ENCODE data around the gene NTNG1.

Gene NTNG1

DNA sequence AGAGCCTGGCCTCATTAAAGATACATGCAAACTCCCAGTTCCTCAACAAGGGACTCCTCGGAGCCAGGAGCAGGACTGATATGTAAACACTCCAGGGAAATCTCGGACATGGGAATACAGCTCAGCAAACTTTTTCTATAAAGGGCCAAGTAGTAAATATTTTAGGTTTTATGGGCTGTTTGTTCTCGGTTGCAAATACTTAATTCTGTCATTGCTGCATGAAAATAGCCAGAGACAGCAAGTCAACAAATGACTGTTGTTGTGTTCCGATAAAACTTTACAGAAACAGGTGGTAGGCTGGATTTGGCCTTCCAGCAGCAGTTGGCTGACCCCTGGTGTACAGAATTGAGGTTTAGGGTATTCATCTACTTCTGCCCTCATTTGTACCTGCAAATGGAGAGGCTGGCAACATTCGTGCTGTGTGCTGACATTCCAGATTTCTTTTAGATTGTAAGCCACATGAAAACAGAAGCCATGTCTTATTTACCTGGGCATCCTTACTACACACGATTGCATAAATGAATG, 360.3 kb downstream of the NTNG1 start:
- no peak for DNase-seq (ENCODE audit: low read depth, low spot score)

DNA sequence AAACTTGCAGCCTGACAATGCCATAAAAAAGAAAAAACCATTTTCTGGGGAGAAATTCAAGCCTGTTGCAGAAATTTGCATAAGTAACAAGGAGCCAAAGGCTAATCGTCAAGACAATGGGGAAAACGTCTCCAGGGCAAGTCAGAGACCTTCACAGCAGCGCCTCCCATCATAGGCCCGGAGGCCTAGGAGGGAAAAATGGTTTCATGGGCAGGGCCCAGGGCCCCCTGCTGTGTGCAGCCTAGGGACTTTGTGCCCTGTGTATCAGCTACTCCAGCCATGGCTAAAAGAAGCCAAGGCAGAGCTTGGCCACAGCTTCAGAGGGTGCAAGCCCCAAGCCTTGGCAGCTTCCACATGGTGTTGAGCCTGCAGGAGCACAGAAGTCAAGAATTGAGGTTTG, 369.5 kb downstream of the NTNG1 start:
- no peak for DNase-seq (ENCODE audit: low read depth, low spot score)

DNA sequence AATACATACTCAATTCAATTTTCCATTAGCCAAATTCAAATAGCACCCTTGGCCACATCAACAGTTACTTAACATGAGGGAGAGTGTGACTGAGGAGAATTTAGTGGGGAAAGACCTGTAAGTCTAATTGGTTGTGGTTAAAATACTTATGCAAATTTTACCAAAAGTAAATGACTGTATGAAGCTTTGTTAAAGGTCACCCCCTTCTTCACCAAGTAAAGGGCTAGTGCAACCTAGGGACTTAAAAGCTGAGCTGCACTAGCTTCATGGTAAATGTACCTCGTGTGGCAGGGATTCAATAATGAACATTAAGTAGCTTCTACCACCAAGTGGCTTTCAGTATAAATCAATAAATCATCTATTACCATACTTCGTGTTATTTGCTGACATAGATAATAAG, 372.0 kb downstream of the NTNG1 start:
- DNase-seq (ENCODE audit: low read depth, low spot score) = no peak

DNA sequence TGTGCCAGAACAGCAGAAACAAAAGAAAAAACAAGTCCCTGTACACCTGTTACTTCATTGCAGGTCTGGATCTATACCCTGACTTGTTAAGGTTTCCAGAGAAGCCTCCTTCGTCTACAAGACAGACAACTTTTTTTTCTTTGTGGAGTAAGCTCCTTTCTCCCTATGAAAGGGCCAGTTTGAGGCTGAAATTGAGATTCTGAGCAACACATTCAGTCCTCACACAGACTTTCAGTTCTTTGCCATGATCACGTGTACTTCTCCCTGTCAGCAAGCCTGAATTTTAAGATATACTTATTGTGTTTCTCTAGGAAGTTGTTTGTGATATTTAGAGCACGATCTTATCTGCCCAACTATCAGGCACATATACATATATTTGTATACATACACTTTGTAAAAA, 374.0 kb downstream of the NTNG1 start:
- no peak for DNase-seq (ENCODE audit: low read depth, low spot score)

DNA sequence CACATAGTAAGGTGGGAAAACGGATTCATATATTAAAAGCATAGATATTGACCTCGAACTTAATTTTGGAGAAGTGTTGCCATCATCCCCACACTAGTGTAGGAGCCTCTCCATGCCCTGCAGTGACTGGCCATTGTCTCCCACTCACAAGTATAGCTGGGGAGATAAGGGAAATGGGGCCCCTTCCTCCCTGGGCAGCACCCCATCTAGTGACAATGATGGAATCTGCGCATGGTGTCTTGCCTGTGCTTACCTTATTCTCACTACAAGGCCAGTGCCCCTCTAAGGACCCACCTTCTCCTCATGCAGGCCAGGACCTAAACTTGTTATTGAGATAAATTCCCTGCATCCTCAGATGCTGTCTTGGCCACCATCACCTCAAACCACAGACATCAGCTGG, 374.9 kb downstream of the NTNG1 start:
- DNase-seq (ENCODE audit: low read depth, low spot score) = no peak

DNA sequence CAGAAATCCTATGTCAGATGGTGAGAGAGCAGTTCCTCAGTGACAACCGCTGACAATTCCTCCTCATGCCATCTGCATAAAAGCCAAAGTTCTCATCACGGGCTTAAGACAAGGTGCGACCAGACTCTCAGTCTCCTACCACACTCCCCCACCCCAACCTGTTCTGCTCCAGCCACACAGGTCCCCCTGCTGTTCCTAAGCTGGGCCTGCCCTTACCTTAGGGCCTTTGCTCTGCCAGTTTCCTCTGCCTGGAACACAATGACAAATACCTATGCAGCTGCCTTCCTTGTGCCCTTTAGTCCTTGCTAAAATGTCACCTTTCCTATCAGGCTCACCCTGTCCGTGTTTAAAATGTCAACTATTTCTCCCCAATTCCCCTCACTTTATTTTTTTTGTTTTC, 382.2 kb downstream of the NTNG1 start:
- DNase-seq (ENCODE audit: low read depth, low spot score) = no peak

DNA sequence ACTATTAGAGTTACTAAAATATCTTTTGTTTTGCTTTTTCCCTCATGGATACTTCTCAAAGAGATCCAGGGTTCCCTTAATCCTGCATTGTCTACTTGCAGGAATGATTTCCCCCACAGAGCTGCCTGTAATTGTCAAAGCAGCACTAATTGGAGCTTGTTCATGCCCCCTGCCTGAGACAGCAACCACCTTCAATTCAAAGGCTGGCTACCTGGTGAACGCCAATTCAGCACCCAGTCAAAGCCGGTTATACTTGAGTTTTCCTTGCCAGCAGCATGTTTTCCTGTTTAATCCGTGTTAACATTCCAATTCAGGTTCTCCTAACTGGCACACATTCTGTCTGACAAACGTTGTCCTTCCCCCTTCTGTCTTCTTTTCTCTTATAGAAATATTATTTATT, 382.9 kb downstream of the NTNG1 start:
- DNase-seq (ENCODE audit: low read depth, low spot score) = no peak

DNA sequence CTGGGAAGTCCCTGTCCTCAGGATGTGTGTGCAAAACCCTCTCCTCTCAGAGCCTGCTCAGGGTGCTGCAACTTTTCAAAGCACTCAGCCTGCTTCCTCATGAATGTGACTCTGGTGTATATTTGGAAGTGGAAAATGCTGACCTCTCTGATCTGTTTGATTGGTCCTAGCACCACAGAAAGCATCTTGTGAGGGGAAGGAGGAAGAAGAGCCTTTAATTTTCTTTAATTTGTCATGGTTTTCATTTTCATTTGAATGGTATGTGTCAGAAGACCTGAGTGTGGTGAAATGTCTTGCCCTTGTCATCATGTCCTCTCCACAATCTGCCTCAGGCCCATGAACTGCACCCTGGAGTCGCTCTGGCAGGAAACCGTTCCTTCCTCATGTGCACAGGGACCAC, 383.5 kb downstream of the NTNG1 start:
- no peak for DNase-seq (ENCODE audit: low read depth, low spot score)

DNA sequence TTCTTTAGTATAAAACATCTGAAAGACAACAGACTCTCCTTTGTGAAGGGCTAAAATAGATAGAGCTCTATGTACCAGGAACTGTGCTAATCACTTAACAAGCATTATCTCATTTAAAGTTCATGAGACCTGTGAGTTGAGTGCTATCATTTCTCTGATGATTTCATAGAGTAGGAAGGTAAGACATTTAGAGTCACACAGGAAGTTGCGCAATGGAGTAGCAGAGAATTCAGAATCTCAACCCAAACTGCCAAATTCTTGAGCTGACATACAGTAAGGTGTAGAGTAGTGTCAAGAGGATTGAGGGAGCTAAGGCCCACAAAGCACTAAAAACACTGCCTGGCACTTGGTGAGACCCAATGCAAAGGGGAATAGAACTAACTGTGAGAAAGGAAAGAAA, 384.3 kb downstream of the NTNG1 start:
- no peak for DNase-seq (ENCODE audit: low read depth, low spot score)

DNA sequence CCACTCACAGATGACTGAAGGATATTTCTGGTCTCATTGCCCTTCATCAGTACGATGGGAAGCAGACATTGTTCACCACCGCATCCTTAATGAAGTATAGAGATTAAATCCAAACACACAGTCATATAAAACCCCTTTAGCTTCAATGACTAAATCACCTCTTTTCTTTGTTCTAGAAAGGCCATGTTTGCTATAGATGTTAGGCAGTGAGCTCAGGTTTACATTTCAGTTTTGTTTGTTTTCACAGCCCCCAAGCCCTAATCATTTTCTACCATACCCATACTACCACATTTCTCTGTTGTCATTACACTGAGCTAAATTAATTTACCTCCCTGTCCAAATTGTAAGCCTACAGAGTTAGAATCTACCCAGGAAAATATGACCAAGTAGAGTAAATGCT, 385.1 kb downstream of the NTNG1 start:
- no peak for DNase-seq (ENCODE audit: low read depth, low spot score)

DNA sequence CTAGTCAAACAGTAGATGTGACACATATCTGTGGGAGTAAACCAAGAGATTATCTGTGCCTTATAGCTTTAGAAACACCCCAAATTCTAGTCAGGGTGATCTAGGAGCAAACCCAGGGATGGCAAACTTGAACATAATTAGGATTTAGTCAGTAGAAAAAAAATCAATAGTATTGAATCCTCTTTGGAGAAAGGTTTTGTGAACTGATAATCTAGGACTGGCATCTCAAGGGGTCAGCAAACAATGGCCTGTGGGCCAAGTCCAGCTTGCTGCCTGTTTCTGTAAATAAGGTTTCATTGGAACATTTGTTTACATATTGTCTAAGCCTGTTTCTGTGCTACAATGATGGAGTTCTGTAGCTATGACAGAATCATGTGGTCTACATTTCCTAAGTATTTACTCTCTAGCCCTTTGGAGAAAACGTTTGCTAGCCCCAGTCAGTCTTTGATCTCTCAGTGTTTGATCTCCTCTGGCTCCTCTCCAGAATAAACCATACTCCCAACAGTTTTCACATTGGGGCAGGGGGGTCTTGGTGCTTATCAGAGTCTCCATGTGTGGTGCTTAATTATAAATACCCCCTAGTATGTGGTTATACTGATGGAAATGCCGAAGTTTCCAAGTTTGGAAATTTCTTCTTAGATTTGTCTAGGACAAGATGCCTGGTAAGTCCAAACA, 385.8 kb downstream of the NTNG1 start:
- no peak for DNase-seq (ENCODE audit: low read depth, low spot score)

DNA sequence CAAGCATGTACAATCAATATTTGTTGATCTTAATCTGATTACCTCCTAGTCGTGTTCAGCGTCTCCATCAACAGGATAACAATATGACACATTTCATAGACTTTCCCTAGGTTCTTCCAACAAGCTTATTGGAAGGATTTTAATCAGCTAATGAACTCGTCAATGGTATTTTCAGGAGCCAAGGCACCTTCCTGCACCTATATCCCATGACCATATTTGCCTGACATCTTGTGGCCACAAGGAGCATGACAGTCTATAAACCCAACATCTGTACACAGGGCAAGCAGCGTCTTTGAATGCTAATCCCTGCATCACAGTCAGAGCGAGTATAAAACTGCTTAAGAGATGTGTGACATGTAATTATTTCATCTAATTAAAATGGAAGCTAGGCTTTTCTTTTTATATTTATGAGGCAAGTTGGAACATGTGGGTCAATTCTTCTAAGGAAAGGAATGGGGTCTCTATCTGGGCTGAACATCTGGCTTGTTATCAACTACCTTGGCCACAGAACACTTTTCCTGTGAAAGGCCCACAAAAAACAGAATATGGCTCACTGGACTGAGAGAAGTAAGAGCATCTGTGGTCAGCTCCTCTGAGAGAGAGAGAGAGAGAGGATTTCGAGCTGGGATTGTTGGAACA, 388.8 kb downstream of the NTNG1 start:
- DNase-seq (ENCODE audit: low read depth, low spot score) = no peak

DNA sequence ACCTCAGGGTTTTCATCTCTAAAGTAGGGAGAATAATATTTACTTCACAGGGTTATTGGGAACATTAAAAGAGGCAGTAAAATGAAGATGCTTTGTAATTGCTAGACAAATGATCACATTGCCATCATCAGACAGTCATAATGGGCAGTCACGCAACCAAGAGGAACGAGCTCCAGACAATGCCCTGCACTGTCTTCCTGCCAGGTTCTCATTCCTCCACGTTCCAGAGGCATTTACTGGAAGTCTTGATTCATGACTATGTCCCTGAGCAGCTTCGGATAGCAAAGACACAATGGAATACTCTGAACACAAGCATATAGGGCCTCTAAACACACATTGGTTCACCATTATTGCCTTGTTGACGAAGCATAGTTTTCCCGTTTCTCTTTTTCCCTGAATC, 389.7 kb downstream of the NTNG1 start:
- DNase-seq (ENCODE audit: low read depth, low spot score) = no peak

DNA sequence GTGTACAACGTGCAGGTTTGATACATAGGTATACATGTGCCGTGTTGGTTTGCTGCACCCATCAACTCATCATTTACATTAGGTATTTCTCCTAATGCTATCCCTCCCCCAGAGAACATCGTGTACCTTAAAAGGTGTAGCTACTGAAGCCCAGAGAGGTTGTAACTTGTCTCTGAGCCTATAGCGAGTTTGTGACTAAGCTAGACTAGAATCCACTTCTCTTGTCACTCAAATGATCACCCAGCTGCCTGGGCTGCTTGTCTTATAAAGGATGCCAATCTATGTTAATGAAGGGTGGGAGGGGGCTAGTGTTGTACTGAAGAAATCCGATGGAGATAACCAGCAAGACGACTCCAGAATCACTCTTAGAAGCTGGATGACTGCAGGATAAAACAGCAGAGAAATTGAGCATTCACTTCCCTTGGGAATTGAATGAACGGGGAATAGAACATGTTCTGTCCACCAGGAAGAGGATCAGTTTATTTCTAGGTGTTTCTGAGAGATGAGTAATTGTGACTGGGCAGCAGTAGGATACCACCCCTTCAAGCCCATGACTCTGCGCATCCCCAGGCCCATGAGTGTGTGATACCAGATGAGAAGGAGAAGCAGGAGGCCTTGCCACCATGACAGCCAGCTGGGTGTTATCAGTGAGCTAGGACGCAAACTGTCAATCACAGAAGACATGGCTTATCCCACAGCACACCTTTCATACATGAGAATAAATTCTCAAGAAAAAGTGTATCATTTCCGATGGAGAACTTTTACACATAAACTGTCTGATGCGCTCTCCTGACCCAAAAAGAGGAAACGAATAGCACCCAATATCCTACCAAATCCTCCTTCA, 390.4 kb downstream of the NTNG1 start:
- DNase-seq (ENCODE audit: low read depth, low spot score) = no peak

DNA sequence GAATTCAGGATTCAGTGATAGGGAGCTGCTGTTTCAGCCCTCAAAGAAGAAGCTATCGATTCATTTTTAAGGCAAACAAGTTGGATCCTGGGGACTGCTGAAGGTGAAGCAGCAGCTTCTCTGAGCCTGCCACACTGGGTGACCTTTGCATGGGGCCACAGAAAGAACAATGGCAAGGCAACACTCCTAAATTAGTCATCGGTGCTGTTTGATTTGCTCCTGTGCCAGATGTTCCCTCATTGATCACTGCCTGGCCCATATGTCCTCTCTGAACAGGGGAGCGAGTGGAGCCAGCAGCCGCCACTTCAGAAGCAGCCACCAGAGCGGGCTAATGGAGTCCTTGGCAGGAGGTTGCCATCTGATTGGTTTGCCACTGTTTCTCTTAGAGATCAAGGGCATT, 391.5 kb downstream of the NTNG1 start:
- DNase-seq (ENCODE audit: low read depth, low spot score) = no peak
